Stimulated activated CD8-positive, alpha-beta memory T cell treated with anti-CD3 and anti-CD28 coated beads, Interleukin-15, amount 100 ng/mL, for 4 hours (primary cell): ENCODE results near the gene DPP3.

Experiments
- DNase-seq, 2 donors: peaks; one replicate each; pipeline ENCODE4 v3.0.0-alpha.2; 2020; ENCODE audit warnings: low read depth in 2 of 2

The DPP3 gene

GRCh38 chr11:66556086-66556485 lies 75.9 kb downstream of the DPP3 start:
- no peak for DNase-seq

GRCh38 chr11:66557733-66558326 lies 77.6 kb downstream of the DPP3 start:
- DNase-seq = no peak
